ENCODE data around the gene NLRP10. TPM values are rescaled to one million over a fixed set of nuclear protein-coding genes. Genes with fewer than 3 reads are reported as not detected.

The NLRP10 gene
- total RNA-seq, 1 experiment from 2014 or later, result not detected

DNA sequence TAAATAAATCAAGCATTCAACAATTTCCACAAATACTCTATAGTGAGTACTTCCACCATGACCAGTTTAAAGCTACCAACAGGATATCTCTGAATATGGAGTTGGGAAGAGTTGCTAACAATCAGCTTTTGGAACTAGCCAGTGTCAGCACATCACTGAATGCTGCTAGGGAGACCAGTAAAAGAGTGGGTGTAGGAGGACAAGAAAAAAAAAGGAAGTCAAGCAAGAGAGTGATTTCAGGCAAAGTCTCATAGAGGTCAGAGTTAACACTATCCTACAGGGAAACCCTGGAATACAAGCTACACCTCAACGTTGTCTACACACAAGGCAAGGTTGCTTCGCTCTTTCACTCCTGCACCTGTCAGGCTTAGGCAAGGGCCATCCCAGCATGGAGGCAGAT is 46.1 kb upstream of the NLRP10 start:
- H3K27ac ChIP-seq (ENCODE audit: insufficient read length, low read depth, low read length), result no peak overlapping the region
- H2BK15ac ChIP-seq (ENCODE audit: low read depth, low read length), result no peak overlapping the region
- peaks cover 6% of the 10 kb centered on the region; the same call in 1 of the 2 replicates for H3K27me3 ChIP-seq (ENCODE audit: insufficient read depth, low read length)
- no peak overlapping the region for H3K14ac ChIP-seq (ENCODE audit: insufficient read depth, low read length)
- Mint-ChIP-seq H3K36me3 (ENCODE audit: insufficient read depth in 1 of 3, low read depth in 3 of 3) (no peaks in the 10 kb centered on the region), H3K4me3 (no peak overlapping the region), H3K4me1 (peaks cover 15 to 17% of the 10 kb centered on the region in 2 experiments), H3K27ac (no peak overlapping the region), H3K9me3 (no peaks in the 10 kb centered on the region), H3K27me3 (ENCODE audit: low read depth) (peaks cover 45% of the 10 kb centered on the region)
- no peak overlapping the region for H3K4ac ChIP-seq (ENCODE audit: low read depth, low read length)
- peaks cover under 1% of the 10 kb centered on the region; the same call in 1 of the 2 replicates for H3K4me1 ChIP-seq (ENCODE audit: insufficient read depth, low read length)
- H2AFZ ChIP-seq (ENCODE audit: low read length), result no peak overlapping the region
- TF ChIP-seq, protein P1, sequence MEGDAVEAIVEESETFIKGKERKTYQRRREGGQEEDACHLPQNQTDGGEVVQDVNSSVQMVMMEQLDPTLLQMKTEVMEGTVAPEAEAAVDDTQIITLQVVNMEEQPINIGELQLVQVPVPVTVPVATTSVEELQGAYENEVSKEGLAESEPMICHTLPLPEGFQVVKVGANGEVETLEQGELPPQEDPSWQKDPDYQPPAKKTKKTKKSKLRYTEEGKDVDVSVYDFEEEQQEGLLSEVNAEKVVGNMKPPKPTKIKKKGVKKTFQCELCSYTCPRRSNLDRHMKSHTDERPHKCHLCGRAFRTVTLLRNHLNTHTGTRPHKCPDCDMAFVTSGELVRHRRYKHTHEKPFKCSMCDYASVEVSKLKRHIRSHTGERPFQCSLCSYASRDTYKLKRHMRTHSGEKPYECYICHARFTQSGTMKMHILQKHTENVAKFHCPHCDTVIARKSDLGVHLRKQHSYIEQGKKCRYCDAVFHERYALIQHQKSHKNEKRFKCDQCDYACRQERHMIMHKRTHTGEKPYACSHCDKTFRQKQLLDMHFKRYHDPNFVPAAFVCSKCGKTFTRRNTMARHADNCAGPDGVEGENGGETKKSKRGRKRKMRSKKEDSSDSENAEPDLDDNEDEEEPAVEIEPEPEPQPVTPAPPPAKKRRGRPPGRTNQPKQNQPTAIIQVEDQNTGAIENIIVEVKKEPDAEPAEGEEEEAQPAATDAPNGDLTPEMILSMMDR (conservative IDR thresholded peaks at IDR 0.05), result no peak
- no peak overlapping the region for H2BK120ac ChIP-seq (ENCODE audit: low read depth, low read length, poor library complexity, severe bottlenecking)
- H3K23me2 ChIP-seq (ENCODE audit: insufficient read length, low read depth, low read length, poor library complexity, severe bottlenecking), result no peaks in the 10 kb centered on the region
- no peak overlapping the region for H3K18ac ChIP-seq (ENCODE audit: insufficient read length, low read depth, low read length)
- no peak for DNase-seq
- no peak overlapping the region for H4K91ac ChIP-seq (ENCODE audit: insufficient read length, low read depth, low read length)
- no peak overlapping the region for H3T11ph ChIP-seq (ENCODE audit: low read length)
- WGBS (ENCODE audit: extremely low coverage, insufficient read length, low lambda C conversion rate), result no CpG with 5 or more reads among the region's 2 CpGs
- H3K9ac ChIP-seq (ENCODE audit: extremely low read depth, insufficient read length, low read length), result no peak overlapping the region
- no peaks in the 10 kb centered on the region for H3K79me1 ChIP-seq (ENCODE audit: insufficient read depth, low read depth, low read length, poor library complexity, severe bottlenecking)
- H2BK20ac ChIP-seq (ENCODE audit: low read depth, low read length, poor library complexity, severe bottlenecking), result no peak overlapping the region
- no peaks in the 10 kb centered on the region for H4K20me1 ChIP-seq (ENCODE audit: control insufficient read depth, insufficient read depth, insufficient read length)
- H4K5ac ChIP-seq (ENCODE audit: insufficient read length, low read depth, low read length), result no peak overlapping the region
- no peak overlapping the region for H3K56ac ChIP-seq (ENCODE audit: insufficient read length, low read depth, low read length)
- no peak overlapping the region for H2BK5ac ChIP-seq (ENCODE audit: insufficient read length, low read length)
- no peaks in the 10 kb centered on the region for H3K79me2 ChIP-seq (ENCODE audit: insufficient read depth, low read length)
- H3K9me3 ChIP-seq (ENCODE audit: control insufficient read depth, low read depth, low read length), result no peaks in the 10 kb centered on the region
- H3K23ac ChIP-seq (ENCODE audit: insufficient read length, low read depth, low read length), result no peak overlapping the region
- H4K8ac ChIP-seq (replicated peaks; ENCODE audit: insufficient read length, low read depth, low read length), result no peak overlapping the region
- no peak overlapping the region for H3K4me2 ChIP-seq (ENCODE audit: insufficient read depth, insufficient read length, low read length)
- no peak overlapping the region for H2AK5ac ChIP-seq (ENCODE audit: insufficient read length, low read length)
- H2BK12ac ChIP-seq (ENCODE audit: insufficient read length, low read depth, low read length), result no peak overlapping the region
